Sciatic nerve (tissue), 2 donors: ENCODE measurements around the gene TM7SF3. TPM values are rescaled to one million over a fixed set of nuclear protein-coding genes. Genes with fewer than 3 reads are reported as not detected.
A peak's percentile ranks its signal among the peaks of the same experiment; 100 is the strongest.
"Not testable (repeated sequence)": the region's sequence is repeated elsewhere in the genome, so short reads cannot be mapped to it uniquely, and the experiment has no call there.

ENCODE experiments used
- ATAC-seq: fragments of 200-7000 bp; cut with Tn5 transposase; one replicate; pipeline ENCODE4 v1.9.1; 2020; ENCODE audit warnings: mild to moderate bottlenecking, moderate library complexity
- DNase-seq: peaks from one replicate; pipeline ENCODE4 v3.0.0-alpha.2; 2020; ENCODE audit warnings: low spot score
- intact Hi-C: fragments of 100-400 bp; cut with DNase I; formaldehyde crosslinking; loops from one replicate; pipeline ENCODE4 v1.14.2; 2022
- total RNA-seq: library from RNA; stranded (reverse); fragmentation: NEBNext Ultra II Directional; extraction: Animal tissue kit (Norgen Biotek cat#: 25700); gene quantifications from one replicate; pipeline ENCODE4 v1.2.1, GENCODE V29; 2021
- donor health status: DM: no; HTN: no; CAD: no.
- donor health status: DM: no; HTN: no; CAD: no.

TM7SF3 gene
- total RNA-seq, 1 donor from 2014 or later: 58.9 TPM

- ATAC-seq (no peak), DNase-seq (no peak)
- intact Hi-C loops: no loop called here
Observed at GRCh38 chr12:26991826-26992225, 22.4 kb downstream of the TM7SF3 start.

GRCh38 chr12:26989873-26990272 lies 24.3 kb downstream of the TM7SF3 start:
- DNase-seq (no peak), ATAC-seq (no peak)
- intact Hi-C loops: no loop called here

- ATAC-seq: no peak
- intact Hi-C loops: no loop called here
- DNase-seq: no peak
Observed at GRCh38 chr12:26988703-26989102, 25.5 kb downstream of the TM7SF3 start.

GRCh38 chr12:26987634-26988424 lies 26.4 kb downstream of the TM7SF3 start:
- intact Hi-C loops: no loop called here
- ATAC-seq: peak; percentile 75
- DNase-seq: no peak

GRCh38 chr12:26982866-26983265 lies 31.3 kb downstream of the TM7SF3 start:
- intact Hi-C loops: no loop called here
- DNase-seq (no peak), ATAC-seq (no peak)

GRCh38 chr12:26979733-26980132 lies 34.5 kb downstream of the TM7SF3 start:
- ATAC-seq (no peak), DNase-seq (no peak)
- intact Hi-C loops: no loop called here

DNA sequence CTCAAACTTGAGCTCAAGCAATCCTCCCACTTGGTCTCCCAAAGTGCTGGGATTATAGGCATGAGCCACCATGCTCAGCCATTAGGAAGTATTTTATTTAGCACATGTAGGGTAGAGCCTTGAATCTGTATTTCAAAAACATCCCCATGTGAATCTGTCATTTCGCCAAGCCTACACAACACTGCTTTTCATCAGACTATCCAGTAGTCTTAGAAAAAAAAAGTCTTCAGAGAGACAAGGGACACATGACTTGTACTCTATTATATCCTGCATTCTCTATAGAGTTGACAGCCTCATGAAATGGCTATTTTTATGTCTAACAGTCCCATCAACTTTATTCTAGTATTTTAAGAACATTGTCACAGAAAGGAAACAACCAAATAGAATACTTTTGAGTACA lies 35.4 kb downstream of the TM7SF3 start:
- ATAC-seq: no peak
- no peak for DNase-seq
- intact Hi-C loops: no loop called here

GRCh38 chr12:26976687-26977086 lies 37.5 kb downstream of the TM7SF3 start:
- intact Hi-C loops: no loop called here
- DNase-seq: no peak
- ATAC-seq: peak; percentile 49

DNA sequence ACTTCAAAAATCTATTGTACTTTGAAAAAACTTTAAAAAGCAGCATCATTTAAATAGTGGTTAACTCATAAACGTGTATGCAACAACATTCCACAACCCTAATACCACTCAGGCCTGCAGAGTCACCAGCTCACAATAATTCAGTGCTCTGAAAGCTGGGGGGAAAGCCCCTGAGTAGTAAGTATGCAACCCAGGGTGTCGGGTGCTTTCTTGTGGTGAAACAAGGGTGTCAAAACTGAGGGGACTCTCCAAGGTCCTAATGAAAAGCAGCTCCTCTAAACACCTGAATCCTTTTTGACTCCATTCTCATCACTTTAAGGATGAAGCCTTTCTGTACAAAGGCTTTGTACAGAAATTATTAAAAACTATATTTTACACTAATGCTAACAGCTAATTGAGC lies 42.2 kb downstream of the TM7SF3 start:
- DNase-seq (no peak), ATAC-seq (no peak)
- intact Hi-C loops: no loop called here

GRCh38 chr12:26970136-26970535 lies 44.0 kb downstream of the TM7SF3 start:
- ATAC-seq (no peak), DNase-seq (no peak)
- intact Hi-C loops: no loop called here

DNA sequence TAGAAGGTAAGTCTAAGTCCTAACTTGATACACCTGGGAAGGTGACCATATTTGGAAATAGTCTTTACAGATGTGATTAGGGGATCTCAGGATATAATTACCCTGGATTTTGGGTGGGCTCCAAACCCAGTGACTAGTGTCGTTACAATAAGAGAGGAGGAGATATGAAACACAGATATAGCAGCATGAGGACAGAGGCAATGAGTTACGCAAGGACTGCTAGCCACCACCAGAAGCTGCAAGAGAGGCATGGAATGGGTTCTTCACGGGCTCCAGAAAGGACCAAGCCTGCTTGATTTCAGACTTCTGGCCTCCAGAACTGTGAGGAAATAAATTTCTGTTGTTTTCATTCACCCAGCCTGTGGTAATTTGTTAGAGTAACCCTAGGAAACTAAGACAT lies 47.3 kb downstream of the TM7SF3 start:
- DNase-seq: no peak
- ATAC-seq: no peak
- intact Hi-C loops: no loop called here

GRCh38 chr12:26963413-26963812 lies 50.8 kb downstream of the TM7SF3 start:
- intact Hi-C loops: no loop called here
- DNase-seq (no peak), ATAC-seq (no peak)

DNA sequence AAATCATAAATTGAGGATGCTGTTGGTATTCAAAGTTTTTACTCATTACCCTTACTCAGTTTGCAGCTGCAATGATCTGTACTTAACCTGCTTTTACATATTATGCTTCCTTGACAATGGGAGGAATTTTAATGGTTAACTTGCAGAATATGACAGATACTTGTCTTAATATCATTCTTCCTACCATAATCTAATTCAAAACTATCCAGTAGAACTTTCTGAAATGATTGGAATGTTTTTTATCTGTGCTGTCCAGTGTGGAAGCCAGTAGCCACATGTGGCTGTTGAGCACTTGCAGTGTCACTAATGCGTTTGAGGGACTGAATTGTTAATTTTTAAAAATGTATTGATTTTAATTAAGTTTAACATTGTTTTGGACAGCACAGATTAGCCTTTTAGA lies 52.4 kb downstream of the TM7SF3 start:
- intact Hi-C loops: no loop called here
- ATAC-seq (no peak), DNase-seq (no peak)

GRCh38 chr12:26961391-26961790 lies 52.8 kb downstream of the TM7SF3 start:
- intact Hi-C loops, ATAC-seq: not testable (repeated sequence)

GRCh38 chr12:26954027-26954426 lies 60.2 kb downstream of the TM7SF3 start:
- no peak for DNase-seq
- ATAC-seq: no peak

More at GRCh38 chr12:26961391-26961790, 52.8 kb downstream of the TM7SF3 start:
- DNase-seq: not testable (repeated sequence)

GRCh38 chr12:26953447-26953846 lies 60.7 kb downstream of the TM7SF3 start:
- ATAC-seq (peak; percentile 62), DNase-seq (no peak)
- intact Hi-C loops: no loop called here

More at GRCh38 chr12:26954027-26954426, 60.2 kb downstream of the TM7SF3 start:
- intact Hi-C loops: no loop called here

- intact Hi-C loops: no loop called here
- ATAC-seq (no peak), DNase-seq (no peak)
Observed at GRCh38 chr12:26948309-26948708, 65.9 kb downstream of the TM7SF3 start.

DNA sequence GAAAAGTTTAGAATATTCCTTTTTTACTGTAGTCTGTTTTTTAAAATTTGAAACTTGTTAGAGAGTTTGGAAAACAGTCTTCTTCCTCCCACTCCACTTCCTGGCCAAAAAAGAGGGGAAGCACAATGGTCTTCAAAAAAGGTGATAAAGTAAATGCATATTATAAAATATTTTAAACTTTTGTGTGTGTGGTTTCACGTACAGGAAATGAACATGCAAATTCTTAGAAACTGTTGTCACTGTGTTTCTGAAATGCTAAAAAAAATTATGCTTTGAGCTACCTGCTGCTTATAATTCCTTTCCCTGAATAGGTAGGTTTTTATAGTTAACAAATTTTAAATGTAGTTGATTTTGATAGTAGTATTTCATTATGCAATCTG lies 73.0 kb downstream of the TM7SF3 start:
- intact Hi-C loops: no loop called here
- ATAC-seq (no peak), DNase-seq (no peak)

DNA sequence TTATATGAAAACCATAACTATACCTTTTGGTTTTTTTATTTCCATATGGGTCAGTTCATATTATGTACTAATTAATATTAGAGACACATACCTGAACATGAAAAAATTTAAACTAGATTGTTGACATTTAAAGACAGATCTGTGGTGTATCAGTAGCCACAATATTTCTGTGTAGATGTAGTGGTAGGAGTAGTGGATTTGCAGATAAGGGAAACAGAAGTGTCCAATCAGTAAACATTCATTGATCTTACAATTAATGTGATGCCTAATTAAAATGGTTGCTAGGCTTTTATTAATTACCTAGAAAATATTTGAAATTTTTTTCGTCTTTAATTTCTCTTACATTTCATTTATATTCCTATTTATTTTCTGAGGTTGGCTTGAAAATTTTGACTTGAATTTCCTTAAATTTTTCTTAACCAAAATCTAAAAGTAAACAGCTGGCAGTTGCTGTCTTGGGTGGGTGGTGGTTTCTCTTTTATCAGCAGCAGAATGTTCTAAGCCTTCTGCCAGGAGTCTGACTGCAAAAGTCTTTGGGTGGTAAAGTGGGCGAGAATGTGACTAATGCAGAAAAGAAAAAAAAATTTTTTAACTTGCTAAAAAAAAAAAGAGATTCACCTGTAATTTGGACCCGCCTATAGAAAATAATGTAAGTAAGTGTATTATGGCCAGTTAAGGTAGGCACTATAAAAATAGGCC lies 73.5 kb downstream of the TM7SF3 start:
- no peak for DNase-seq
- no peak for ATAC-seq
- intact Hi-C loops: no loop called here

DNA sequence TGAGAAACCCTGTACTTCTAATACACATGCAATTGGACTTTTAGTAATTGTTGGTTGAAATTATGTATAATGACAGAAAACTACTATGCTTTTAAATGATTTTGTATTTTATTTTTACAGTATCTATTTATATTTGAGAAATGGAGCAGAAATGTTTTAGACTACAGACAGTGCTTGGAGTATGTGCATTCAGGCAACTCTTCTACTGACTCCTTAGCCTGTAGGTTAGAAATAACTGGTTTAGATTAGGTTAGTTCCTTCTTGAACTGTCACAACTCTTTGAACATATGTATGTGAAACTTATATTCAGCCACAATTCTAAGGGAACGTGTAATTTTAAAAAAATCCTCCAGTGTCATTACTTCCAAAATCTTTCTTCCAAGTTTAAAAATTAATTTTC lies 74.2 kb downstream of the TM7SF3 start:
- intact Hi-C loops: no loop called here
- no peak for ATAC-seq

More for the DNA sequence above, 74.2 kb downstream of the TM7SF3 start:
- no peak for DNase-seq
